Fibroblast of lung (primary cell): ENCODE results near the gene NINJ2. TPM values are rescaled to one million over a fixed set of nuclear protein-coding genes. Genes with fewer than 3 reads are reported as not detected.

Experiments
- DNase-seq, 2 donors: peaks; one replicate each; pipeline versions ENCODE4 v3.0.0 to v3.0.0-alpha.2; 2010; ENCODE audit warnings: low read depth in 2 of 2
- H2AFZ ChIP-seq: 2 replicates; pipeline ENCODE4 v1.5.1; 2012; ENCODE audit warnings: low read length, control low read depth, inconsistent platforms
- H3K27ac ChIP-seq: 2 replicates; pipeline ENCODE4 v1.5.1; 2011; ENCODE audit warnings: low read length, control low read depth; ENCODE audit not compliant: insufficient read depth
- H3K27me3 ChIP-seq: 2 replicates; pipeline ENCODE4 v1.5.1; 2011; ENCODE audit warnings: mild to moderate bottlenecking, low read length; ENCODE audit not compliant: control insufficient read depth, insufficient read depth
- H3K36me3 ChIP-seq: 2 replicates; pipeline ENCODE4 v1.5.1; 2011; ENCODE audit warnings: low read length; ENCODE audit not compliant: control insufficient read depth, insufficient read depth
- H3K4me1 ChIP-seq: 2 replicates; pipeline ENCODE4 v1.5.1; 2011; ENCODE audit warnings: low read length; ENCODE audit not compliant: control insufficient read depth, insufficient read depth; ENCODE audit errors: extremely low read depth
- H3K4me2 ChIP-seq: 2 replicates; pipeline ENCODE4 v1.5.1; 2011; ENCODE audit warnings: low read length, control low read depth; ENCODE audit not compliant: insufficient read depth; ENCODE audit errors: extremely low read depth
- H3K4me3 ChIP-seq, 4 experiments: fragments of 200-600 bp in 1 of 4; sonication (generic) in 1 of 4; replicated peaks in 1 of 4; 2 replicates each; pipeline ENCODE4 v1.5.1; 2011 to 2016; ENCODE audit warnings: low read length in 4 of 4, low read depth in 3 of 4, mild to moderate bottlenecking in 3 of 4, control low read depth in 2 of 4, inconsistent platforms in 1 of 4, mixed read lengths in 1 of 4; ENCODE audit not compliant: insufficient read depth in 1 of 4; ENCODE audit errors: control extremely low read depth in 1 of 4
- H3K79me2 ChIP-seq: 2 replicates; pipeline ENCODE4 v1.5.1; 2012; ENCODE audit warnings: mild to moderate bottlenecking, low read length, inconsistent platforms; ENCODE audit not compliant: control insufficient read depth, insufficient read depth
- H3K9ac ChIP-seq: 2 replicates; pipeline ENCODE4 v1.5.1; 2011; ENCODE audit warnings: mild to moderate bottlenecking, low read length, control low read depth; ENCODE audit not compliant: insufficient read depth
- H3K9me3 ChIP-seq: 2 replicates; pipeline ENCODE4 v1.5.1; 2012; ENCODE audit warnings: low read depth, low read length; ENCODE audit not compliant: control insufficient read depth, insufficient read depth
- H4K20me1 ChIP-seq: 2 replicates; pipeline ENCODE4 v1.5.1; 2011; ENCODE audit warnings: low read length; ENCODE audit not compliant: control insufficient read depth, insufficient read depth; ENCODE audit errors: extremely low read depth
- EZH2 ChIP-seq: IDR thresholded peaks from 2 replicates; pipeline ENCODE4 v1.5.1; 2012; ENCODE audit warnings: low read length, control low read depth, mild to moderate bottlenecking; ENCODE audit errors: missing control alignments
- polyA plus RNA-seq, 2 donors: library from polyadenylated mRNA; depleted of rRNA in 1 of 2; stranded (reverse) in 1 of 2; unstranded in 1 of 2; fragments of >200 nt; gene quantifications; 2 replicates each; pipeline ENCODE4 v1.2.1, GENCODE V29; 2011 to 2012; ENCODE audit warnings: missing spikeins in 1 of 2
- total RNA-seq: library from RNA; depleted of rRNA; stranded (reverse); fragments of >200 nt; gene quantifications from 2 replicates; pipeline ENCODE4 v1.2.1, GENCODE V29; 2014
- TF ChIP-seq, protein P1 (sequence below), 2 donors: IDR thresholded peaks in 1 of 2; conservative IDR thresholded peaks in 1 of 2; 1 replicate in 1 of 2; 2 replicates in 1 of 2; pipeline ENCODE4 v1.5.1; 2011 to 2012; ENCODE audit warnings: low read length in 2 of 2, control low read depth in 1 of 2, inconsistent platforms in 1 of 2, low read depth in 1 of 2, mild to moderate bottlenecking in 1 of 2

Gene NINJ2
- total and polyA plus RNA-seq, 2 donors (not counting 1 experiment from before 2014, with no cell fraction given) = 0.35 to 0.66 TPM

DNA sequence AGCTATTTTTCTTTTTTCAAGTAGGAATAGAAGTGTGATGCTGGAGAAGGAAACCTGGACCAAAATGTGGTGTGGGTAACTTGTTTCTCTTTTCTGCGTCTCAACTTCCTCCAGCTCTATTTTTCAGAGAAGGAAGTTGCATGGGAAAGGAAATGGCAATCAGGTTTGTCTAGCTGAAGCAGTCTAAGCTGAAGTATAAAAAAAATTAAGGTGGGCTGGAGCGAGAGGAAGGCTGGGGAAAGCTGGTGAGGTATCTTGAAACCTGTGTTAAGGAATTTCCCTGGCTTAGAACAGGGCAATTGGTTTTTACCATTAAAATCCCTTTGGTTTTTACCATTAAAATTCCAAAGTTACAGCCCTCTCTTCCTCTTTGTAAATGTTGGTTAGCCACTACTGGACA, 34.2 kb upstream of the NINJ2 start:
- TF ChIP-seq, protein P1, sequence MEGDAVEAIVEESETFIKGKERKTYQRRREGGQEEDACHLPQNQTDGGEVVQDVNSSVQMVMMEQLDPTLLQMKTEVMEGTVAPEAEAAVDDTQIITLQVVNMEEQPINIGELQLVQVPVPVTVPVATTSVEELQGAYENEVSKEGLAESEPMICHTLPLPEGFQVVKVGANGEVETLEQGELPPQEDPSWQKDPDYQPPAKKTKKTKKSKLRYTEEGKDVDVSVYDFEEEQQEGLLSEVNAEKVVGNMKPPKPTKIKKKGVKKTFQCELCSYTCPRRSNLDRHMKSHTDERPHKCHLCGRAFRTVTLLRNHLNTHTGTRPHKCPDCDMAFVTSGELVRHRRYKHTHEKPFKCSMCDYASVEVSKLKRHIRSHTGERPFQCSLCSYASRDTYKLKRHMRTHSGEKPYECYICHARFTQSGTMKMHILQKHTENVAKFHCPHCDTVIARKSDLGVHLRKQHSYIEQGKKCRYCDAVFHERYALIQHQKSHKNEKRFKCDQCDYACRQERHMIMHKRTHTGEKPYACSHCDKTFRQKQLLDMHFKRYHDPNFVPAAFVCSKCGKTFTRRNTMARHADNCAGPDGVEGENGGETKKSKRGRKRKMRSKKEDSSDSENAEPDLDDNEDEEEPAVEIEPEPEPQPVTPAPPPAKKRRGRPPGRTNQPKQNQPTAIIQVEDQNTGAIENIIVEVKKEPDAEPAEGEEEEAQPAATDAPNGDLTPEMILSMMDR (conservative IDR thresholded peaks at IDR 0.05 in 1 of 2, IDR thresholded peaks at IDR 0.05 in 1 of 2; ENCODE audit: low read depth in 1 of 2, low read length in 2 of 2) = no peak
- no peak for TF ChIP-seq EZH2
- Histone ChIP-seq H2AFZ (no peak overlapping the region), H3K79me2 (no peaks in the 10 kb centered on the region), H3K27ac (no peak overlapping the region), H3K9me3 (no peaks in the 10 kb centered on the region), H3K4me2 (no peak overlapping the region), H3K4me1 (no peaks in the 10 kb centered on the region), H4K20me1 (no peaks in the 10 kb centered on the region), H3K27me3 (no peaks in the 10 kb centered on the region), H3K9ac (no peak overlapping the region), H3K4me3 (no peak overlapping the region), H3K36me3 (no peaks in the 10 kb centered on the region)
- DNase-seq = no peak

DNA sequence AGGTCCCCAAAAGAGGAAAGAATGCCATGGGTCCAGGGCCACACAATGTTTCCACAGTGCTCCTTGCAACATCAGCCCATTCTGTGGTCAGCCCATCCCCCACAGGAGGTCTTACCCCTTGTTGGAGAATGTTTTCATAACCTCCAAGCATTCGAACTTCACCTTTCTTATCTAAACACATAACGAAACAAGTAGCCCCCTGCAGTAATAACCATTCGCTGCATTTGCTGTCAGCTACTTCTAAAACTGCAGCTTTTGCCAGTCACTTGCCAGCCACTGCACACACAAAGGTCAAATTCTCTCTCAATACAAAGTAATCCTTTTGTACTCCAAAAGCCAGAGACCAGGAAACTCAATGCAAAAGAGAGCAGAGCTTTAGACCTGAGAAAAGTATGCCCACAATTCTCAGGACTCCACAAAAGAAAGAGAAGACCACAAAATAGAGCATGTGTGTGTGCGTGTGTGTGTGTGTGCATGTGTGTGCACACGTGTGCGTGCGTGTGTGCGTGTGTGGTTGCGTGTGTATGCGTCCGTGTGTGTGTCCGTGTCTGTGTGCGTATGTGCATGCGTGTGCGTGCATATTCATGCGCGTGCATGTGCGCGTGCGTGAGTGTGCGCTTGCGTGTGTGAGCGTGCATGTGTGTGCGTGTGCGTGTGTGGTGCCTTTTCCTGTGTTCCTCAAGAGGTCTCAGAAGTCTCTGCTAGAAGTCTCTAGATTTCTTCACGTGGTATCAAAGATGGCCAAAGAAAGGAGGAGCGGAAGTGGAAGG, 31.7 kb upstream of the NINJ2 start:
- Histone ChIP-seq H4K20me1 (no peaks in the 10 kb centered on the region), H3K79me2 (no peaks in the 10 kb centered on the region), H3K9me3 (no peaks in the 10 kb centered on the region), H3K4me3 (no peak overlapping the region), H3K27ac (no peak overlapping the region), H3K27me3 (no peaks in the 10 kb centered on the region), H2AFZ (no peak overlapping the region), H3K4me1 (no peaks in the 10 kb centered on the region), H3K9ac (no peak overlapping the region), H3K36me3 (no peaks in the 10 kb centered on the region), H3K4me2 (no peak overlapping the region)
- no peak for TF ChIP-seq EZH2
- TF ChIP-seq, protein P1 (conservative IDR thresholded peaks at IDR 0.05 in 1 of 2, IDR thresholded peaks at IDR 0.05 in 1 of 2; ENCODE audit: low read depth in 1 of 2, low read length in 2 of 2) = no peak
- peak; percentile 2 to 8 for DNase-seq

DNA sequence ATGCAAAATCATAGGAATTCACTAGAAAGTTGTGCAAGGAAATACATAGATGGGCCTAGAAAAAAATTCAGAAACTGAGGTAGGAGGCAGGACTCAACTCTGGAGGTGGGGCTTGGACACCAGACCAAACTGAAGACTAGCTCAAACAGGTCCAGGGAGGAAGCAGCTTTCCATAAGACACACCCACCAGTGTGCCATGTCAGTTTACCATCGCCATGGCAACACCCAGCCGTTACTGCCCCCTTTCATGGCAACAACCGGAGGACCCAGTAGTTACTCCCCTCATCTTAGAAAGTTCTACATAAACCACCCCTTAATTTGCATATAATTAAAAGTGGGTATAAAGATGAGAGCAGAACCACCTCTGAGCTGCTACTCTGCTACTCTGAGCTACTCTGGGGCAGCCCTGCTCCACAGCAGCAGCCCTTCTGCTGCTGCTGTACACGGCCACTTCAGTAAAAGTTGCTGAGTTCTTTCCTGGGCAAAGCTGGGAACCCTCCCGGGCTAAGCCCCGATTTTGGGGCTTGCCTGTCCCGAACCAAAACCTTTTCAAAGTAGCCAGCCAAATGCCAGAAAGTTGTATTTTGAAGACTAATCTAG, 30.8 kb upstream of the NINJ2 start:
- no peaks in the 10 kb centered on the region for H4K20me1 ChIP-seq
- no peak overlapping the region for H2AFZ ChIP-seq
- H3K27ac ChIP-seq = no peak overlapping the region

More for the DNA sequence above, 30.8 kb upstream of the NINJ2 start:
- H3K9me3 ChIP-seq = no peaks in the 10 kb centered on the region
- no peak for DNase-seq
- no peak overlapping the region for H3K4me2 ChIP-seq
- H3K4me1 ChIP-seq = no peaks in the 10 kb centered on the region
- H3K79me2 ChIP-seq = no peaks in the 10 kb centered on the region
- H3K27me3 ChIP-seq = no peaks in the 10 kb centered on the region
- no peaks in the 10 kb centered on the region for H3K36me3 ChIP-seq
- no peak overlapping the region for H3K4me3 ChIP-seq
- no peak overlapping the region for H3K9ac ChIP-seq
- TF ChIP-seq EZH2 = no peak
- TF ChIP-seq, protein P1 (conservative IDR thresholded peaks at IDR 0.05 in 1 of 2, IDR thresholded peaks at IDR 0.05 in 1 of 2; ENCODE audit: low read depth in 1 of 2, low read length in 2 of 2) = no peak
